Measurements from ENCODE around the gene SMARCD1.

DNA sequence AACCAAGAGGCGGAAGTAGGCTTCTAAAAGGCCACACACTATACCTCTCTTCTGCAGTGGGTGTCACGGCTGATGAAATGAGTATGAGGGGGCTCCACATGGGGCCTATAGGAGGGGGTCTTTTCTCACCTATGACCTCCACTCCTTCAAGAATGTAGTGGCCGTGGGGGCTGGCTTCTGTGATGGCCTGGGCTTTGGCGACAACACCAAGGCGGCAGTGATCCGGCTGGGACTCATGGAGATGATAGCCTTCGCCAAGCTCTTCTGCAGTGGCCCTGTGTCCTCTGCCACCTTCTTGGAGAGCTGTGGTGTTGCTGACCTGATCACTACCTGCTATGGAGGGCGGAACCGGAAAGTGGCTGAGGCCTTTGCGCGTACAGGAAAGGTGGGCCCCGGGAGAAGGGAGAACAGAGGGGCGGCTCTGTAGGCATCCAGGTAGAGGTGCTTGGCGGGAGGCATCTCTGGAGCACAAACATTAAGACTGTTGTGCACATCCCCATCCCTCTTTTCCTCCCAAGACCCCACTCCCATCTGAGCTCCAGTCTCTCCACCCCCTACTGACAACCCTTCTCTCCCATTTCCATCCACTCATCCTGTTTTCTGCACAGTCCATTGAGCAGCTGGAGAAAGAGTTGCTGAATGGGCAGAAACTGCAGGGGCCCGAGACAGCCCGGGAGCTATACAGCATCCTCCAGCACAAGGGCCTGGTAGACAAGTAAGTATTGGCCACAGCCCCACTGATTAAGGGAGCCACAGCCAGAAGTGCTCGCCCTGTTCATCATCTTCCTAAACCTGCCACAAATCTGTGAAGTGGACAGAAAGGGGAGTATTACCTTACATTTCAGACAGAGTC lies 22.5 kb downstream of the SMARCD1 start:
- TF ChIP-seq POLR2A (IDR thresholded peaks at IDR 0.05): no peak
- TF ChIP-seq, protein P1, sequence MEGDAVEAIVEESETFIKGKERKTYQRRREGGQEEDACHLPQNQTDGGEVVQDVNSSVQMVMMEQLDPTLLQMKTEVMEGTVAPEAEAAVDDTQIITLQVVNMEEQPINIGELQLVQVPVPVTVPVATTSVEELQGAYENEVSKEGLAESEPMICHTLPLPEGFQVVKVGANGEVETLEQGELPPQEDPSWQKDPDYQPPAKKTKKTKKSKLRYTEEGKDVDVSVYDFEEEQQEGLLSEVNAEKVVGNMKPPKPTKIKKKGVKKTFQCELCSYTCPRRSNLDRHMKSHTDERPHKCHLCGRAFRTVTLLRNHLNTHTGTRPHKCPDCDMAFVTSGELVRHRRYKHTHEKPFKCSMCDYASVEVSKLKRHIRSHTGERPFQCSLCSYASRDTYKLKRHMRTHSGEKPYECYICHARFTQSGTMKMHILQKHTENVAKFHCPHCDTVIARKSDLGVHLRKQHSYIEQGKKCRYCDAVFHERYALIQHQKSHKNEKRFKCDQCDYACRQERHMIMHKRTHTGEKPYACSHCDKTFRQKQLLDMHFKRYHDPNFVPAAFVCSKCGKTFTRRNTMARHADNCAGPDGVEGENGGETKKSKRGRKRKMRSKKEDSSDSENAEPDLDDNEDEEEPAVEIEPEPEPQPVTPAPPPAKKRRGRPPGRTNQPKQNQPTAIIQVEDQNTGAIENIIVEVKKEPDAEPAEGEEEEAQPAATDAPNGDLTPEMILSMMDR (IDR thresholded peaks at IDR 0.05): no peak

Data from lower leg skin (tissue), 3 donors.